Smooth muscle cell (in vitro differentiated cells): Measurements from ENCODE around the gene FAM200A. TPM values are rescaled to one million over a fixed set of nuclear protein-coding genes. Genes with fewer than 3 reads are reported as not detected.

Experiments
- DNase-seq: peaks from one replicate; lab custom pipeline; 2025; ENCODE audit not compliant: unreplicated experiment; lab: John Stamatoyannopoulos, UW
- H2AFZ ChIP-seq: fragments of 200-600 bp; sonication (generic); 2 replicates; pipeline ENCODE4 v1.6.0; 2016; ENCODE audit warnings: antibody characterized with exemption, low read depth, mild to moderate bottlenecking
- H3F3A ChIP-seq: fragments of 200-600 bp; sonication (generic); 2 replicates; pipeline ENCODE4 v1.6.0; 2017; ENCODE audit warnings: antibody characterized with exemption, low read depth
- H3K27ac ChIP-seq: fragments of 200-600 bp; sonication (generic); 2 replicates; pipeline ENCODE4 v1.5.1; 2016; ENCODE audit warnings: low read depth, mild to moderate bottlenecking
- H3K27me3 ChIP-seq: fragments of 200-600 bp; sonication (generic); 2 replicates; pipeline ENCODE4 v1.6.1; 2016; ENCODE audit warnings: low read depth, mild to moderate bottlenecking
- H3K36me3 ChIP-seq: fragments of 200-600 bp; sonication (generic); 2 replicates; pipeline ENCODE4 v1.5.1; 2016; ENCODE audit warnings: low read depth
- H3K4me1 ChIP-seq: fragments of 200-600 bp; sonication (generic); 2 replicates; pipeline ENCODE4 v1.5.1; 2016; ENCODE audit warnings: low read depth
- H3K4me2 ChIP-seq: fragments of 200-600 bp; sonication (generic); 2 replicates; pipeline ENCODE4 v1.6.0; 2016; ENCODE audit warnings: mild to moderate bottlenecking
- H3K4me3 ChIP-seq: fragments of 200-600 bp; sonication (generic); 2 replicates; pipeline ENCODE4 v1.5.1; 2016; ENCODE audit warnings: mild to moderate bottlenecking
- H3K79me2 ChIP-seq: fragments of 200-600 bp; sonication (generic); 2 replicates; pipeline ENCODE4 v1.6.0; 2016; ENCODE audit warnings: low read depth, mild to moderate bottlenecking
- H3K9ac ChIP-seq: fragments of 200-600 bp; sonication (generic); 2 replicates; pipeline ENCODE4 v1.6.0; 2016; ENCODE audit warnings: low read depth
- H3K9me3 ChIP-seq: fragments of 200-600 bp; sonication (generic); replicated peaks from 2 replicates; pipeline ENCODE4 v1.5.1; 2016; ENCODE audit warnings: low read depth
- H4K20me1 ChIP-seq: fragments of 200-600 bp; sonication (generic); 2 replicates; pipeline ENCODE4 v1.6.0; 2016; ENCODE audit warnings: low read depth
- WGBS: methylation state at CpG from one replicate; pipeline ENCODE4 v1.1.7; 2016; ENCODE audit warnings: low lambda C conversion rate; 5-methylcytosine and 5-hydroxymethylcytosine counted together
- polyA plus RNA-seq: library from polyadenylated mRNA; unstranded; fragments of >200 nt; fragmentation: Nextera tagmentation; extraction: Ambion mirVana; gene quantifications from 2 replicates; pipeline ENCODE4 v1.2.1, GENCODE V29; 2016
- total RNA-seq: library from RNA; depleted of rRNA; stranded (reverse); fragments of >200 nt; gene quantifications from 2 replicates; pipeline ENCODE4 v1.2.3, GENCODE V29; 2014
- TF ChIP-seq, protein P1 (sequence below): fragments of 200-600 bp; sonication (generic); IDR thresholded peaks from 2 replicates; pipeline ENCODE4 v1.5.1; 2017; ENCODE audit warnings: borderline replicate concordance, mild to moderate bottlenecking, antibody characterized with exemption; ENCODE audit not compliant: insufficient read depth, poor library complexity, severe bottlenecking

FAM200A gene
- total and polyA plus RNA-seq, 2 experiments from 2014 or later, result 8.1 to 10.0 TPM

DNA sequence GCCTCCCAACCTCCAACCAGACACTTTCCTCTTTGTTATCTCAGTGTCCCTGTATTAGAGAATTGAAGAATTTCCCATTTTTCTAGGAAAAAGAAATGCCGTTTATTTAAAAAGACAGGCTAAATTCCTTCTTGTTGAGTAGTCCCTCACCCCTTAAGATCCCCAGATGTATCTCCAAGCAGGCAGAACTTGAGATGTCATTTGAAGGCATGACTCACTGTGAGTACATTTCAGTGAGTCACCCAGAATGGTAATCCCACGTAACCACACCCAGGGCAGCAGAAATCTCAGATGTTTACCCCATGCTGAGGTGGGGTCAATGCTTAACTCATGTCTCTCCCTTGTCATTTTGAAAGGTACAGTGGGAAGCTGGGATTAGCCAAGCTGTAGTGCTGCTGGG is 10.9 kb upstream of the FAM200A start:
- no peak overlapping the region for H2AFZ ChIP-seq
- WGBS, result 0% methylated on average over 2 of the region's 2 CpGs
- DNase-seq, result no peak
- H3K4me3 ChIP-seq, result no peak overlapping the region
- peaks cover 21% of the 10 kb centered on the region for H3K36me3 ChIP-seq
- H3K27ac ChIP-seq, result peak overlapping the region; percentile 98
- TF ChIP-seq, protein P1, sequence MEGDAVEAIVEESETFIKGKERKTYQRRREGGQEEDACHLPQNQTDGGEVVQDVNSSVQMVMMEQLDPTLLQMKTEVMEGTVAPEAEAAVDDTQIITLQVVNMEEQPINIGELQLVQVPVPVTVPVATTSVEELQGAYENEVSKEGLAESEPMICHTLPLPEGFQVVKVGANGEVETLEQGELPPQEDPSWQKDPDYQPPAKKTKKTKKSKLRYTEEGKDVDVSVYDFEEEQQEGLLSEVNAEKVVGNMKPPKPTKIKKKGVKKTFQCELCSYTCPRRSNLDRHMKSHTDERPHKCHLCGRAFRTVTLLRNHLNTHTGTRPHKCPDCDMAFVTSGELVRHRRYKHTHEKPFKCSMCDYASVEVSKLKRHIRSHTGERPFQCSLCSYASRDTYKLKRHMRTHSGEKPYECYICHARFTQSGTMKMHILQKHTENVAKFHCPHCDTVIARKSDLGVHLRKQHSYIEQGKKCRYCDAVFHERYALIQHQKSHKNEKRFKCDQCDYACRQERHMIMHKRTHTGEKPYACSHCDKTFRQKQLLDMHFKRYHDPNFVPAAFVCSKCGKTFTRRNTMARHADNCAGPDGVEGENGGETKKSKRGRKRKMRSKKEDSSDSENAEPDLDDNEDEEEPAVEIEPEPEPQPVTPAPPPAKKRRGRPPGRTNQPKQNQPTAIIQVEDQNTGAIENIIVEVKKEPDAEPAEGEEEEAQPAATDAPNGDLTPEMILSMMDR, result no peak
- peaks cover 24% of the 10 kb centered on the region for H3F3A ChIP-seq
- H3K4me1 ChIP-seq, result peaks cover 11% of the 10 kb centered on the region
- H3K27me3 ChIP-seq, result no peaks in the 10 kb centered on the region
- H4K20me1 ChIP-seq, result peaks cover 59% of the 10 kb centered on the region
- peak overlapping the region; percentile 90 for H3K9ac ChIP-seq
- peaks cover 59% of the 10 kb centered on the region for H3K79me2 ChIP-seq
- H3K9me3 ChIP-seq, result no peaks in the 10 kb centered on the region
- H3K4me2 ChIP-seq, result peak overlapping the region; percentile 80

DNA sequence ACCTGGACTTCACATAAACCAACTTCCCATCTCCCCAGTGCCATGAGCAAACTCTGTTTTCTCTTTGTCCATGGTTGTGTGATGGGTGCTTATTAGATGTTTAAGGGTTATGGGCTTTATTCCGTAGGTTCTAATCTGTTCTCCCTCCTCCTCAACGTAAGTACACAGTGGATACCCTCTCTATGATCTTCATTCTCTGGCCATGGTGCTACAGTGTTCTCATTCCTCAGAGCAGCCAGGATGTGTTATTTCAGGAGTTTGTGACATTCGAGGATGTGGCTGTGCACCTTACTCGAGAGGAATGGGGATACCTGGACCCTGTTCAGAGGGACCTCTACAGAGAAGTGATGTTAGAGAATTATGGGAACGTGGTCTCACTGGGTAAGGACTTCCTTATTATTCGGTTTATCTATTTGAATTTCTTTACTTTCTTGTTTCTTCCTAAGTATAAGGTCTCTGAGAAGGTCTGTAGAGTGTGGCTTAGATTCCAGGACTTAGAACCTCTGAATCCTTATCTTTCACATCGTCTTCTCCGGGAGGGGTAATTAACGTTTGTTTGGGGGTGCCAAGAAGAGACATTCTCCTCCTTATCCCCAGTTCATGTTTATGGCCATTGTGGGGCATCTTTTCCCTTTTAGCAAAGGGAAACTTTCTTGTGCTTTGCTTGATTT is 10.3 kb upstream of the FAM200A start:
- TF ChIP-seq, protein P1, result no peak
- Histone ChIP-seq H3K27me3 (no peaks in the 10 kb centered on the region), H4K20me1 (peaks cover 53% of the 10 kb centered on the region), H3F3A (peaks cover 29% of the 10 kb centered on the region), H3K27ac (peak overlapping the region; percentile 98), H3K79me2 (peaks cover 64% of the 10 kb centered on the region), H3K4me3 (no peak overlapping the region), H3K36me3 (peaks cover 21% of the 10 kb centered on the region), H3K9ac (peak overlapping the region; percentile 90), H3K4me1 (peaks cover 15% of the 10 kb centered on the region), H2AFZ (no peak overlapping the region), H3K4me2 (peak overlapping the region; percentile 77), H3K9me3 (no peaks in the 10 kb centered on the region)
- WGBS, result 74% methylated on average over 9 of the region's 9 CpGs
- DNase-seq, result no peak

DNA sequence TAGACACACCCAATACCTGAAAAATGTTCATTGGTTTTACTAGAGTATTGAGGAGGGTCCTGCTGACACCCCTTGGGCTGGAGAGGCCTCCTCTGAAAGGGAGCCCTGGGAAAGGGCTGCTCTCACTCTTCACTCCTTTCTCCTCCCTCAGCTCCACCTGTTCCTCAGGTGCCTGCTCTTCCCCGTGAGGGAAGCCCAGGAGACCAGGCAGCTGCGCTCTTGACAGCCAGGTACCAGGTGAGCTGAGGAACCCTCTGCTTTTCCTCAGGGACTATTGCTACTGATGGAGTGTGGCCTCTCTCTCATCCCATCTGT is 9.8 kb upstream of the FAM200A start:
- H3K9ac ChIP-seq, result peak overlapping the region; percentile 31
- H3K27me3 ChIP-seq, result no peaks in the 10 kb centered on the region
- peaks cover 65% of the 10 kb centered on the region for H3K79me2 ChIP-seq
- H3K36me3 ChIP-seq, result peaks cover 21% of the 10 kb centered on the region
- peak overlapping the region; percentile 98 for H3K27ac ChIP-seq
- peaks cover 29% of the 10 kb centered on the region for H3F3A ChIP-seq
- WGBS, result 90% methylated on average over 2 of the region's 2 CpGs
- no peak for DNase-seq
- no peaks in the 10 kb centered on the region for H3K9me3 ChIP-seq
- TF ChIP-seq, protein P1, result no peak
- peaks cover 19% of the 10 kb centered on the region for H3K4me1 ChIP-seq
- no peak overlapping the region for H3K4me2 ChIP-seq
- H2AFZ ChIP-seq, result no peak overlapping the region
- no peak overlapping the region for H3K4me3 ChIP-seq
- H4K20me1 ChIP-seq, result peaks cover 49% of the 10 kb centered on the region
